GM12891 (cell line): ENCODE results near the gene PPIL4.

Experiments used
- DNase-seq: peaks from one replicate; pipeline ENCODE4 v3.0.0; 2011; ENCODE audit warnings: low spot score; ENCODE audit not compliant: insufficient read length
- FAIRE-seq: peaks from 2 replicates; lab custom pipeline; 2011; peaks lifted over from hg19 to GRCh38; lab: Jason Lieb, UNC
- PAX5 ChIP-seq: IDR thresholded peaks from 2 replicates; pipeline ENCODE4 v1.6.1; 2011; ENCODE audit warnings: low read length, moderate library complexity, mild to moderate bottlenecking; ENCODE audit not compliant: insufficient read depth, severe bottlenecking
- POLR2A ChIP-seq: IDR thresholded peaks from 2 replicates; pipeline ENCODE4 v1.6.1; 2011; ENCODE audit warnings: low read depth, low read length, control low read depth
- POLR2AphosphoS5 ChIP-seq: IDR thresholded peaks from 2 replicates; pipeline ENCODE4 v1.6.1; 2011; ENCODE audit warnings: low read depth, low read length, control low read depth
- POU2F2 ChIP-seq: IDR thresholded peaks from 2 replicates; pipeline ENCODE4 v1.6.1; 2011; ENCODE audit warnings: low read depth, mild to moderate bottlenecking, control low read depth, low read length, moderate library complexity
- SPI1 ChIP-seq: IDR thresholded peaks from 2 replicates; pipeline ENCODE4 v1.6.1; 2011; ENCODE audit warnings: low read depth, low read length, control low read depth
- TAF1 ChIP-seq: IDR thresholded peaks from 2 replicates; pipeline ENCODE4 v1.6.1; 2011; ENCODE audit warnings: low read depth, low read length, control low read depth

PPIL4 gene

GRCh38 chr6:149565527-149566409 lies 19.9 kb upstream of the PPIL4 start, which contains the start of gene GINM1:
TSS of gene GINM1 (plus strand) at chr6:149566375. CDS start at chr6:149566415, 40 bp downstream.
- no peak for TF ChIP-seq PAX5
- peak; percentile 63; the same call in 1 of the 2 replicates for TF ChIP-seq POLR2AphosphoS5
- TF ChIP-seq TAF1 = 0 out of 2 replicates have a peak, but pooled peaks have one; percentile 19
- TF ChIP-seq POU2F2 = peak; percentile 15; the same call in 1 of the 2 replicates
- no peak for TF ChIP-seq POLR2A
- peak; percentile 94 for FAIRE-seq
- DNase-seq = peak; percentile 84

GRCh38 chr6:149563928-149564325 lies 18.1 kb upstream of the PPIL4 start:
- DNase-seq (no peak), FAIRE-seq (no peak)
- TF ChIP-seq POLR2A (no peak), POLR2AphosphoS5 (no peak), PAX5 (no peak), TAF1 (no peak), POU2F2 (no peak)

- TF ChIP-seq POLR2AphosphoS5 = no peak
- no peak for TF ChIP-seq PAX5
- no peak for TF ChIP-seq TAF1
- DNase-seq = no peak
- FAIRE-seq = no peak
Observed at GRCh38 chr6:149563203-149563927, 17.5 kb upstream of the PPIL4 start.

GRCh38 chr6:149560736-149561135 lies 14.9 kb upstream of the PPIL4 start:
- peak; percentile 52 for FAIRE-seq
- no peak for DNase-seq
- no peak for TF ChIP-seq TAF1

DNA sequence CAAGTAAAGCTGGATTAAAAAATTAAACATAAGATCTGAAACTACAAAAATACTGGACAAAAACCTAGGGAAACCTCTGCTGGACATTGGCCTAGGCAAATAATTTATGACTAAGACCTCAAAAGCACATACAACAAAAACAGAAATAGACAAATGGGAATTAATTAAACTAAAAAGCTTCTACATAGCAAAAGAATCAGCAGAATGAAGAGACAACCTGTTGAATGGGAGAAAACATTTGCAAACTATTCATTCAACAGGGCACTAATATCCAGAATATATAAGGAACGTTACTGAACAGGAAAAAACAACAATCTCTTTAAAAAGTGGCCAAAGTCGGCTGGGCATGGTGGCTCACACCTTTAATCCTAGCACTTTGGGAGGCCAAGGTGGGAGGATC lies 13.5 kb upstream of the PPIL4 start:
- DNase-seq (no peak), FAIRE-seq (no peak)
- TF ChIP-seq TAF1 (no peak), POLR2A (no peak), POU2F2 (no peak), PAX5 (no peak), POLR2AphosphoS5 (no peak), SPI1 (no peak)

DNA sequence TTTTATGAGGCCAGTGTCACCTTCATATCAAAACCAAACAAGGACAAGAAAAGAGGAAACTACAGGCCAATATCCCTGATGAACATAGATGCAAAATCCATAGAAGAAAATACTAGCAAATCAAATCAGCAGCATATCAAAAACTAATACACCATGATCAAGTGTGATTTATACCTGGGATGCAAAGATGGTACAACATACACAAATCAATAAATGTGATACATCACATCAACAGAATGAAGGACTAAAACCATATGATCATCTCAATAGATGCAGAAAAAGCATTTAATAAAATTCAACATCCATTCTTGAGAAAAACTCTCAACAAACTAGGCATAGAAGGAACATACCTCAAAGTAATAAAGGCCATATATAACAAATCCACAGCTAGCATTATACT lies 12.2 kb upstream of the PPIL4 start:
- FAIRE-seq = no peak
- DNase-seq = no peak
- TF ChIP-seq SPI1 = no peak
- TF ChIP-seq POLR2AphosphoS5 = no peak
- TF ChIP-seq PAX5 = no peak

DNA sequence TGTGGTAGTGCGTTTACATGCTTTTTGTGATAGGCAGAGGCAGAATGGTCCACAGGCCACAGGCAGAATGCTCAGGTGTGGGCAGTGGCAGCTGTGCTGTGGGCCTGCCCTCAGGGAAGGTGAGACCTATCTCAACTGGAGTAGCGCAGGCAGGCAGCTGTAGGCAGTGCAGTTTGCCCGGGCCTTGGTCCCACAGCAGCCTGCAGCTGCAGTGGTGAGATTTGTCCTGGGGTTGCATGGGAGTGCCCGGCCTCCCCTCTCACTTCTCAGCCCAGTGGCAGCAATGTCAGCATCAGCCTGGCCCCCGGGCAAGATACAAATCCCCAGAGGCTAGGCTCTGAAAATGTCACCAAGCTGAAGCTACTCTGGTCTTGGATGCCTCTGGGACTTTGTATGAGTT lies 6.1 kb upstream of the PPIL4 start:
- FAIRE-seq = no peak
- DNase-seq = no peak
- TF ChIP-seq TAF1 (no peak), SPI1 (no peak), POLR2AphosphoS5 (no peak), PAX5 (no peak), POU2F2 (no peak), POLR2A (no peak)

DNA sequence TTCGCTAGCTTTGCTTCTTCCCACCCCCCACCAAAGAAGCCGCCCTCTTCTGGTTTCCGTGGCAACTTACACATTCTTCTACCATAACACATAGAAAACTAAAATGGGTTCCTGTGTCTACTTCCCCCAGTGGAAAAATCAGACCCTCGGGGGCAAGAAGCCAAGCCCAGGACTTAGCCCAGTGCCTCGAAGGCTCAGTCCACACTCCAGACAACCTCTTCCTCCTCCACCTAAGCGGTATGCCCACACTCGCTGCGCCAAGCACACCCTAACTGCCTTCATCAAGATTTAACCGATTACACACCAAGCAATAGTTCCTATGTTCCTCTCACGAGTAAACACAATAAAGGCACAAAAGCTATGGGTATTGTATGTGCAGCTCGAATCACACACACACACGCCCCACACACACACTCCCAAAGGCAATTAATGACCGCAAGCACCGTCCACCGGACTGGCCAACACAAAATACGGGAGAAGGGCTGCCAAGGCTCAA lies 537 bp downstream of the PPIL4 start:
- TF ChIP-seq POLR2A (no peak), POLR2AphosphoS5 (no peak), TAF1 (no peak), SPI1 (no peak), POU2F2 (no peak), PAX5 (no peak)
- no peak for FAIRE-seq
- no peak for DNase-seq

DNA sequence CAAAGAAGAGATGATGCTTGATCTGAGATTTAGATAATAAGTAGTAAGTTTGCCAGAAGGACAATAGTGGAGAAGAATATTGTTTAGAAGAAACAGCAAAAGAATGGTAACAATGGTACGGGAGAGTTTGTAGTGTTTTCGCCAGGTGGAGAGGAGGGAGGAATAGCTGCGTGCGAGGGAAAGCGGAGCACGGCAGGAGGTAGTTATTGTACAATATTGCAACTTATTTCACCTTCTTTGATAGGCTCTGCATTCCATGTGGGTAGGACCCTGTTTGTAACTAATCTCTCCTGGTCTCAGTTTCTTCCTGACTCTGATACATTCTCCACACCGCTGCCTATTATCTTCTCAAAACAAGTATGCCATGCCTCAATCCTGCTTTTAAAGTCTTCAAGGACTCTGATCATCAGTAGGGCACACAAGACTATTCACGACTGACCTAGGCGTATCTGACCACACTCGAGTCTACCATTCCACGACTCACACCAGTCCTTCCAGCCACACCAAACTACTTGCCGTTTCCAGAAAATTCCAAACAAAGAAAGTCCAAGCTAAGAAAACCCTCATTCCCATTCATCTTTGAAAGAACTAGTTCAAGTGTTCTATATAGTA lies 1.1 kb downstream of the PPIL4 start:
- no peak for TF ChIP-seq TAF1
- no peak for TF ChIP-seq POU2F2
- TF ChIP-seq POLR2AphosphoS5 = no peak
- no peak for TF ChIP-seq PAX5
- TF ChIP-seq POLR2A = no peak
- TF ChIP-seq SPI1 = no peak
- DNase-seq (no peak), FAIRE-seq (no peak)

DNA sequence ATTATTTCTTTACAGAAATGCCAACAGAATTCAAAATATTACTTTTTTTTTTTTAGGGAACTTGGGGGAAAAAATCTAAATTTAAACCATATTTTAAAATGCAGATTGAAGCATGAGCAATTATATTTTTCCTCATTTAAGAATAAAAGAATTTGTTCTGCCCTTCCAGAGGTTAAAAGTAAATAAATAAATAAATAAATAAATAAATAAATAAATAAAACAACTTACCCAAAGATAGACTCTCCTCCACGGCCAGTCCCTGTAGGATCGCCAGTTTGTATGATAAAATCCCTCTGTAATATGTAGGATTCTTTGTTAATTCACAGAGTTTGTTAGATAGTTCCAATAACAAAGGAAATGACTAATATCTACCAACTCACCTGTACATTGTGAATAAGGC lies 4.7 kb downstream of the PPIL4 start:
- no peak for FAIRE-seq
- TF ChIP-seq PAX5 = no peak
- no peak for DNase-seq
